IMR-90 (cell line): Measurements from ENCODE around the gene DBNDD2. TPM values are rescaled to one million over a fixed set of nuclear protein-coding genes. Genes with fewer than 3 reads are reported as not detected.

ENCODE experiments used
- ATAC-seq: fragments of 200-7000 bp; cut with Tn5 transposase; 2 replicates; pipeline ENCODE4 v1.9.1; 2020; ENCODE audit warnings: low read depth, mild to moderate bottlenecking, moderate library complexity
- BruUV-seq: library from RNA; stranded (reverse); fragments of 400-500 nt; replicated peaks from 2 replicates; lab custom pipeline; 2021; lab: Mats Ljungman, UMichigan
- CTCF ChIA-PET: fragments of 300-600 bp; formaldehyde crosslinking; extraction: SDS; loops from one replicate; lab custom pipeline; 2021; ENCODE audit warnings: antibody characterized with exemption; lab: Yijun Ruan, JAX
- POLR2A ChIA-PET: fragments of 300-600 bp; sonication (Branson Sonifier 250); formaldehyde crosslinking; loops from one replicate; lab custom pipeline; 2022; ENCODE audit warnings: antibody characterized with exemption; ENCODE audit not compliant: unreplicated experiment; lab: Charles Lee
- DNase-seq: peaks from one replicate; pipeline ENCODE4 v3.0.0; 2013
- H2AFZ ChIP-seq: replicated peaks from 2 replicates; pipeline ENCODE3; 2013; ENCODE audit warnings: low read length, mild to moderate bottlenecking; ENCODE audit not compliant: poor library complexity
- H2AK5ac ChIP-seq: 2 replicates; pipeline ENCODE4 v1.6.1; 2013; ENCODE audit warnings: low read depth, low read length, inconsistent platforms
- H2AK9ac ChIP-seq: replicated peaks from 2 replicates; pipeline ENCODE3; 2013; ENCODE audit warnings: mild to moderate bottlenecking, low read depth, low read length, moderate library complexity; ENCODE audit not compliant: poor library complexity
- H2BK120ac ChIP-seq: 2 replicates; pipeline ENCODE4 v1.6.1; 2013; ENCODE audit warnings: low read depth, low read length, inconsistent platforms
- H2BK15ac ChIP-seq: 3 replicates; pipeline ENCODE4 v1.6.1; 2013; ENCODE audit warnings: low read depth, low read length, inconsistent platforms
- H2BK20ac ChIP-seq: 2 replicates; pipeline ENCODE4 v1.6.1; 2013; ENCODE audit warnings: low read depth, mild to moderate bottlenecking, inconsistent platforms, low read length, moderate library complexity
- H2BK5ac ChIP-seq: 2 replicates; pipeline ENCODE4 v1.6.1; 2013; ENCODE audit warnings: mild to moderate bottlenecking, low read depth, low read length, inconsistent platforms; ENCODE audit not compliant: poor library complexity, severe bottlenecking
- H3K14ac ChIP-seq: replicated peaks from 2 replicates; pipeline ENCODE4 v1.6.1; 2013; ENCODE audit warnings: low read depth, low read length, inconsistent platforms
- H3K18ac ChIP-seq: 2 replicates; pipeline ENCODE4 v1.6.1; 2013; ENCODE audit warnings: low read depth, low read length, control low read depth
- H3K23ac ChIP-seq: 2 replicates; pipeline ENCODE4 v1.6.1; 2013; ENCODE audit warnings: low read depth, low read length, inconsistent platforms
- H3K27ac ChIP-seq: 2 replicates; pipeline ENCODE4 v1.5.1; 2013; ENCODE audit warnings: mild to moderate bottlenecking, control low read depth, low read length; ENCODE audit not compliant: insufficient read depth
- H3K27me3 ChIP-seq: 2 replicates; pipeline ENCODE4 v1.6.1; 2013; ENCODE audit warnings: low read length; ENCODE audit not compliant: control insufficient read depth, insufficient read depth
- H3K36me3 ChIP-seq: 2 replicates; pipeline ENCODE4 v1.6.1; 2013; ENCODE audit warnings: low read length, mixed read lengths; ENCODE audit not compliant: control insufficient read depth, insufficient read depth
- H3K4ac ChIP-seq: 2 replicates; pipeline ENCODE4 v1.6.1; 2013; ENCODE audit warnings: low read depth, low read length, inconsistent platforms
- H3K4me1 ChIP-seq: 2 replicates; pipeline ENCODE4 v1.6.1; 2013; ENCODE audit warnings: low read length, mixed read lengths; ENCODE audit not compliant: control insufficient read depth, insufficient read depth
- H3K4me2 ChIP-seq: 2 replicates; pipeline ENCODE4 v1.6.1; 2013; ENCODE audit warnings: low read depth, mild to moderate bottlenecking, control low read depth, low read length, moderate library complexity
- H3K4me3 ChIP-seq: 2 replicates; pipeline ENCODE4 v1.5.1; 2013; ENCODE audit warnings: low read depth, mild to moderate bottlenecking, control low read depth, low read length, moderate library complexity; ENCODE audit not compliant: insufficient read depth
- H3K56ac ChIP-seq: 2 replicates; pipeline ENCODE4 v1.6.1; 2013; ENCODE audit warnings: low read length, inconsistent platforms; ENCODE audit not compliant: insufficient read depth; ENCODE audit errors: extremely low read depth
- H3K79me1 ChIP-seq, 2 experiments: 2 replicates each; pipeline ENCODE4 v1.6.1; 2013; ENCODE audit warnings: low read length in 2 of 2, inconsistent platforms in 1 of 2, low read depth in 1 of 2
- H3K9ac ChIP-seq: 2 replicates; pipeline ENCODE4 v1.6.1; 2013; ENCODE audit warnings: low read depth, low read length, control low read depth
- H3K9me1 ChIP-seq: 2 replicates; pipeline ENCODE4 v1.6.1; 2013; ENCODE audit warnings: low read length, inconsistent platforms; ENCODE audit not compliant: insufficient read depth
- H3K9me3 ChIP-seq: 2 replicates; pipeline ENCODE4 v1.6.1; 2013; ENCODE audit warnings: low read length; ENCODE audit not compliant: control insufficient read depth, insufficient read depth
- H4K20me1 ChIP-seq: 2 replicates; pipeline ENCODE4 v1.6.1; 2013; ENCODE audit warnings: low read length, inconsistent platforms; ENCODE audit not compliant: insufficient read depth
- H4K5ac ChIP-seq: 2 replicates; pipeline ENCODE4 v1.6.1; 2013; ENCODE audit warnings: mild to moderate bottlenecking, low read depth, low read length, control low read depth
- H4K8ac ChIP-seq, 2 experiments: 2 replicates each; pipeline ENCODE4 v1.6.1; 2013; ENCODE audit warnings: low read depth in 2 of 2, low read length in 2 of 2, control low read depth in 1 of 2, inconsistent platforms in 1 of 2
- H4K91ac ChIP-seq: 2 replicates; pipeline ENCODE4 v1.6.1; 2013; ENCODE audit warnings: low read depth, low read length, inconsistent platforms; ENCODE audit not compliant: insufficient read depth
- CHD1 ChIP-seq: IDR thresholded peaks from 2 replicates; pipeline ENCODE4 v1.6.1; 2012; ENCODE audit warnings: low read depth, low read length, improper control_type of control experiment
- NFE2L2 ChIP-seq: fragments of 150-350 bp; IDR thresholded peaks from 2 replicates; pipeline ENCODE4 v1.6.1; 2016; ENCODE audit warnings: low read depth, mild to moderate bottlenecking, low read length
- WGBS, 2 experiments: methylation state at CpG; one replicate each; pipeline versions ENCODE4 v1.1.5 to v1.1.7; 2013; ENCODE audit warnings: missing lambda C conversion rate in 2 of 2; ENCODE audit not compliant: insufficient read length in 1 of 2; ENCODE audit errors: extremely low coverage in 2 of 2; 5-methylcytosine and 5-hydroxymethylcytosine counted together
- dilution Hi-C: fragments of 300-500 bp; cut with HindIII; formaldehyde crosslinking; loops from one replicate; pipeline ENCODE4 v1.14.3; 2018; ENCODE audit warnings: low sequenced_read_pairs; ENCODE audit not compliant: unreplicated experiment
- in situ Hi-C: fragments of 300-500 bp; cut with MboI; formaldehyde crosslinking; loops from 3 replicates; pipeline ENCODE4 v1.14.3; 2019; ENCODE audit warnings: low sequenced_read_pairs, inconsistent platforms, mixed read lengths
- intact Hi-C: fragments of 100-400 bp; cut with micrococcal nuclease; formaldehyde crosslinking; loops from 2 replicates; pipeline ENCODE4 v1.10.0; 2022
- polyA plus RNA-seq, 3 experiments: library from polyadenylated mRNA; depleted of rRNA; stranded (reverse); fragments of >200 nt; gene quantifications; 2 replicates each; pipeline ENCODE4 v1.2.3, GENCODE V29; 2012; ENCODE audit warnings: low replicate concordance in 1 of 3
- total RNA-seq: library from RNA; depleted of rRNA; stranded (reverse); fragments of >200 nt; gene quantifications from 2 replicates; pipeline ENCODE4 v1.2.3, GENCODE V29; 2012
- TF ChIP-seq, protein P1 (sequence below): fragments of 150-350 bp; IDR thresholded peaks from 2 replicates; pipeline ENCODE4 v1.6.1; 2017; ENCODE audit warnings: mild to moderate bottlenecking, antibody characterized with exemption, low read length, low read depth

The DBNDD2 gene
- total and polyA plus RNA-seq, 2 of the 4 experiments (the other 2 are of a cell fraction), result 1.3 to 9.3 TPM

DNA sequence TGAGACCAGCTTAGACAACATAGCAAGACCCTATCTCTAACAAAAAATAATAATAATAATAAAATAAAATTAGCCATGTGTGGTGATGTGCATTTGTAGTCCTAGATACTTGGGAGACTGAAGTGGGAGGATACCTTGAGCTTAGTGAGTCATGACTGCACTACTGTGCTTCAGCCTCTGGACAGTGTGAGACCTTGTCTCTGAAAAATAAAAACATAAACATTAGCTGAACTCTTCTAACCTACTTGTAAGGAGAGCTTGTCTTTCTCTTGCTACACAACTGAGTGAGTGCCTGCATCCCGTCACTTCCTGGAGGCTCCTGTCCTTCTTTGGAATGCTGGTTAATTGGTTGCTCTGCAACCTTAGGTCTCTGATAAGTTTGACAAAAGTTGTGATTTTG lies 5.1 kb upstream of the DBNDD2 start:
- no peak overlapping the region for H4K91ac ChIP-seq
- no peak overlapping the region for H3K18ac ChIP-seq
- no peak overlapping the region for H3K9ac ChIP-seq
- no peak overlapping the region for H2BK15ac ChIP-seq
- H3K9me1 ChIP-seq, result no peaks in the 10 kb centered on the region
- CTCF ChIA-PET, result interaction anchor here (1.0 to 2.3 kb wide), 2 partner anchors 34 to 82 kb away, joined by 3 to 5 read pairs; no protein-coding TSS in a partner anchor
- no peak overlapping the region for H3K27ac ChIP-seq
- no CpG with 5 or more reads among the region's 1 CpG for WGBS, 2 experiments
- no peak overlapping the region for H2AFZ ChIP-seq
- no peak overlapping the region for H3K4me2 ChIP-seq
- H4K20me1 ChIP-seq, result no peaks in the 10 kb centered on the region
- H3K9me3 ChIP-seq, result peaks cover 6% of the 10 kb centered on the region; the same call in 1 of the 2 replicates
- intact Hi-C loops, result no loop called here
- H3K27me3 ChIP-seq, result no peaks in the 10 kb centered on the region
- in situ Hi-C loops, result no loop called here
- no peak overlapping the region for H3K4ac ChIP-seq
- TF ChIP-seq, protein P1, sequence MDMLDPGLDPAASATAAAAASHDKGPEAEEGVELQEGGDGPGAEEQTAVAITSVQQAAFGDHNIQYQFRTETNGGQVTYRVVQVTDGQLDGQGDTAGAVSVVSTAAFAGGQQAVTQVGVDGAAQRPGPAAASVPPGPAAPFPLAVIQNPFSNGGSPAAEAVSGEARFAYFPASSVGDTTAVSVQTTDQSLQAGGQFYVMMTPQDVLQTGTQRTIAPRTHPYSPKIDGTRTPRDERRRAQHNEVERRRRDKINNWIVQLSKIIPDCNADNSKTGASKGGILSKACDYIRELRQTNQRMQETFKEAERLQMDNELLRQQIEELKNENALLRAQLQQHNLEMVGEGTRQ, result no peak
- TF ChIP-seq CHD1 (no peak), NFE2L2 (no peak)
- H3K36me3 ChIP-seq, result no peaks in the 10 kb centered on the region
- H2BK120ac ChIP-seq, result no peak overlapping the region
- no peak overlapping the region for H3K4me3 ChIP-seq
- peaks cover 4% of the 10 kb centered on the region; the same call in 1 of the 2 replicates for H3K4me1 ChIP-seq
- no peak overlapping the region for H3K23ac ChIP-seq
- H4K8ac ChIP-seq, result no peak overlapping the region
- DNase-seq, result peak; percentile 68
- H2AK5ac ChIP-seq, result no peak overlapping the region
- no peak overlapping the region for H3K56ac ChIP-seq
- no peak overlapping the region for H2BK5ac ChIP-seq
- POLR2A ChIA-PET, result no interaction called here
- H4K5ac ChIP-seq, result no peak overlapping the region
- peak; percentile 53 for ATAC-seq
- peaks cover 0 to 9% of the 10 kb centered on the region in 2 experiments; a peak in 2 of 4 replicates for H3K79me1 ChIP-seq
- dilution Hi-C loops, result no loop called here
- no peak overlapping the region for H2AK9ac ChIP-seq
- no peak overlapping the region for H3K14ac ChIP-seq
- BruUV-seq, result no TSS peak
- no peak overlapping the region for H2BK20ac ChIP-seq
